HepG2 (cell line): ENCODE results near the gene FAM24A. TPM values are rescaled to one million over a fixed set of nuclear protein-coding genes. Genes with fewer than 3 reads are reported as not detected.
A peak's percentile ranks its signal among the peaks of the same experiment; 100 is the strongest.

Experiments used
- ATF5 ChIP-seq: sonication (generic); formaldehyde crosslinking; IDR thresholded peaks from 2 replicates; pipeline ENCODE4 v1.4.0; 2020; ENCODE audit warnings: mild to moderate bottlenecking, low read depth, missing genetic modification reagents
- CREB1 ChIP-seq, 2 experiments: fragments of 450-650 bp in 1 of 2; IDR thresholded peaks; 2 replicates each; pipeline ENCODE4 v1.6.1; 2016 to 2017; ENCODE audit warnings: control low read depth in 1 of 2, mild to moderate bottlenecking in 1 of 2, missing compliant biosample characterization in 1 of 2, missing genetic modification characterization in 1 of 2
- FOSL1 ChIP-seq: sonication (generic); formaldehyde crosslinking; IDR thresholded peaks from 2 replicates; pipeline ENCODE4 v1.9.0; 2021; ENCODE audit warnings: missing genetic modification reagents, borderline replicate concordance
- FOSL2 ChIP-seq: sonication (generic); formaldehyde crosslinking; IDR thresholded peaks from 2 replicates; pipeline ENCODE4 v1.4.0; 2020; ENCODE audit warnings: missing genetic modification reagents
- HES4 ChIP-seq: sonication (generic); formaldehyde crosslinking; IDR thresholded peaks from 2 replicates; pipeline ENCODE4 v1.9.0; 2021; ENCODE audit warnings: mild to moderate bottlenecking, missing genetic modification reagents, borderline replicate concordance
- KAT2B ChIP-seq: fragments of 150-350 bp; IDR thresholded peaks from 2 replicates; pipeline ENCODE4 v1.6.1; 2014; ENCODE audit warnings: low read depth, low read length, borderline replicate concordance
- KDM4B ChIP-seq: sonication (generic); formaldehyde crosslinking; IDR thresholded peaks from 2 replicates; pipeline ENCODE4 v1.4.0; 2020; ENCODE audit warnings: missing genetic modification reagents
- MZF1 ChIP-seq: sonication (generic); formaldehyde crosslinking; IDR thresholded peaks from 2 replicates; pipeline ENCODE4 v1.8.1; 2023; ENCODE audit warnings: mild to moderate bottlenecking, missing genetic modification reagents, borderline replicate concordance
- PTBP1 ChIP-seq: fragments of 200-400 bp; formaldehyde crosslinking; IDR thresholded peaks from 2 replicates; pipeline ENCODE4 v1.6.1; 2018; ENCODE audit warnings: low read length, low read depth; ENCODE audit not compliant: poor library complexity, severe bottlenecking
- RBM39 ChIP-seq: fragments of 200-400 bp; formaldehyde crosslinking; IDR thresholded peaks from one replicate; pipeline ENCODE4 v1.6.1; 2018; ENCODE audit warnings: antibody characterized with exemption, mild to moderate bottlenecking, low read depth, low read length; ENCODE audit not compliant: poor library complexity, severe bottlenecking
- RFX1 ChIP-seq: fragments of 450-650 bp; IDR thresholded peaks from 2 replicates; pipeline ENCODE4 v1.6.1; 2017
- SRSF4 ChIP-seq: fragments of 200-400 bp; formaldehyde crosslinking; IDR thresholded peaks from one replicate; pipeline ENCODE4 v1.6.1; 2018; ENCODE audit warnings: mild to moderate bottlenecking, low read depth, low read length, moderate library complexity; ENCODE audit not compliant: poor library complexity, severe bottlenecking
- TBP ChIP-seq: sonication (generic); formaldehyde crosslinking; IDR thresholded peaks from 2 replicates; pipeline ENCODE4 v1.5.0; 2020; ENCODE audit warnings: missing genetic modification reagents
- TFE3 ChIP-seq: IDR thresholded peaks from 2 replicates; pipeline ENCODE4 v1.6.1; 2016
- TSC22D2 ChIP-seq: sonication (generic); formaldehyde crosslinking; IDR thresholded peaks from 2 replicates; pipeline ENCODE4 v1.5.1; 2020; ENCODE audit warnings: missing genetic modification reagents, mild to moderate bottlenecking, borderline replicate concordance
- ZIK1 ChIP-seq: sonication (generic); formaldehyde crosslinking; IDR thresholded peaks from 2 replicates; pipeline ENCODE4 v1.5.0; 2020; ENCODE audit warnings: mild to moderate bottlenecking, low read depth, missing genetic modification reagents, borderline replicate concordance
- ZNF225 ChIP-seq: sonication (generic); formaldehyde crosslinking; IDR thresholded peaks from 2 replicates; pipeline ENCODE4 v1.4.0; 2020; ENCODE audit warnings: mild to moderate bottlenecking, missing genetic modification reagents
- ZNF556 ChIP-seq: sonication (generic); formaldehyde crosslinking; IDR thresholded peaks from 2 replicates; pipeline ENCODE4 v1.4.0; 2020; ENCODE audit warnings: mild to moderate bottlenecking, missing genetic modification reagents, borderline replicate concordance
- ZNF574 ChIP-seq: sonication (generic); formaldehyde crosslinking; IDR thresholded peaks from 2 replicates; pipeline ENCODE4 v1.4.0; 2020; ENCODE audit warnings: missing genetic modification reagents
- ZNF781 ChIP-seq: sonication (generic); formaldehyde crosslinking; IDR thresholded peaks from 2 replicates; pipeline ENCODE4 v1.5.1; 2020; ENCODE audit warnings: borderline replicate concordance, mild to moderate bottlenecking, missing genetic modification reagents; ENCODE audit errors: not compliant biosample characterization
- ZNF800 ChIP-seq: sonication (generic); formaldehyde crosslinking; IDR thresholded peaks from 2 replicates; pipeline ENCODE4 v1.4.0; 2020; ENCODE audit warnings: missing genetic modification reagents
- ZZZ3 ChIP-seq: sonication (generic); formaldehyde crosslinking; IDR thresholded peaks from 2 replicates; pipeline ENCODE4 v1.4.0; 2020; ENCODE audit warnings: missing genetic modification reagents, mild to moderate bottlenecking, borderline replicate concordance
- polyA plus RNA-seq, 8 experiments: library from polyadenylated mRNA; depleted of rRNA in 3 of 8; stranded (reverse) in 7 of 8; unstranded in 1 of 8; fragments of >200 nt; fragmentation: Illumina TruSeq in 4 of 8; extraction: Trizol in 4 of 8; gene quantifications; 2 replicates each; pipeline versions ENCODE4 v1.2.1 to v1.2.3, GENCODE V29; 2011 to 2016; ENCODE audit warnings: low read depth in 4 of 8, missing spikeins in 1 of 8, mixed read lengths in 1 of 8; ENCODE audit not compliant: insufficient read depth in 1 of 8
- total RNA-seq, 5 experiments: library from RNA; depleted of rRNA; stranded (reverse); fragments of >200 nt; fragmentation: Illumina TruSeq; extraction: Trizol; gene quantifications; 2 replicates each; pipeline ENCODE4 v1.2.3, GENCODE V29; 2016; ENCODE audit warnings: low read depth in 1 of 5

Gene FAM24A
- total and polyA plus RNA-seq, 2 of the 13 experiments (the other 11 are each of a cell fraction or from before 2014, with no cell fraction given) = not detected

GRCh38 chr10:122911889-122912484, 1.6 kb downstream of the FAM24A start (continued):
- TF ChIP-seq ZZZ3 (CRISPR knock-in tag) (peak; percentile 98), ZNF800 (CRISPR knock-in tag) (peak; percentile 99), TSC22D2 (CRISPR knock-in tag) (peak; percentile 100), ZNF225 (CRISPR knock-in tag) (peak; percentile 100), MZF1 (CRISPR knock-in tag) (peak; percentile 99), ZIK1 (CRISPR knock-in tag) (peak; percentile 100), RBM39 (no peak), RFX1 (no peak), KDM4B (CRISPR knock-in tag) (peak; percentile 100), FOSL1 (CRISPR knock-in tag) (peak; percentile 96), TBP (CRISPR knock-in tag) (no peak), ZNF556 (CRISPR knock-in tag) (peak; percentile 96), KAT2B (no peak), TFE3 (peak; percentile 100), ZNF574 (CRISPR knock-in tag) (peak; percentile 97), CREB1 (IDR thresholded peaks at IDR 0.05) (no peak), CREB1 (CRISPR knock-in tag; IDR thresholded peaks at IDR 0.05) (no peak), PTBP1 (no peak), ZNF781 (peak; percentile 100), FOSL2 (CRISPR knock-in tag) (peak; percentile 93), HES4 (CRISPR knock-in tag) (peak; percentile 100), SRSF4 (no peak), ATF5 (CRISPR knock-in tag) (peak; percentile 100)
